BLaER1 treated with 17β-estradiol and CSF1 and Interleukin-3, amounts not matched to agents 10 nM and 100 nM (cell line): ENCODE measurements around the gene CLEC16A.

ENCODE experiments used
- H3K27ac ChIP-seq, 11 experiments: shearing (Covaris generic); formaldehyde crosslinking; 2 replicates each; pipeline ENCODE4 v1.8.1; 2022
- H3K27me3 ChIP-seq, 11 experiments: shearing (Covaris generic); formaldehyde crosslinking; 2 replicates each; pipeline ENCODE4 v1.8.1; 2022
- H3K36me3 ChIP-seq, 11 experiments: shearing (Covaris generic); formaldehyde crosslinking; 2 replicates each; pipeline ENCODE4 v1.8.1; 2022
- H3K4me1 ChIP-seq, 10 experiments: shearing (Covaris generic); formaldehyde crosslinking; 2 replicates each; pipeline ENCODE4 v1.8.1; 2022
- H3K4me2 ChIP-seq, 11 experiments: shearing (Covaris generic); formaldehyde crosslinking; 2 replicates each; pipeline ENCODE4 v1.8.1; 2022
- H3K4me3 ChIP-seq, 10 experiments: shearing (Covaris generic); formaldehyde crosslinking; 2 replicates each; pipeline ENCODE4 v1.8.1; 2022
- H3K9ac ChIP-seq, 11 experiments: shearing (Covaris generic); formaldehyde crosslinking; 2 replicates each; pipeline ENCODE4 v1.8.1; 2022
- H3K9me3 ChIP-seq, 11 experiments: shearing (Covaris generic); formaldehyde crosslinking; replicated peaks in 1 of 11; 2 replicates each; pipeline ENCODE4 v1.8.1; 2022
- H4K20me1 ChIP-seq, 11 experiments: shearing (Covaris generic); formaldehyde crosslinking; 2 replicates each; pipeline ENCODE4 v1.8.1; 2022
- Cebpa-rat ChIP-seq, 11 experiments: shearing (Covaris generic); IDR thresholded peaks; 2 replicates each; pipeline ENCODE4 v1.8.1; 2022

CLEC16A gene

GRCh38 chr16:11178424-11178823 lies 234.1 kb downstream of the CLEC16A start:
- Histone ChIP-seq H3K4me1 (peaks cover 37 to 75% (median 50%) of the 10 kb centered on the region in 10 experiments), H3K9ac (peak overlapping the region in 1 of 11 experiments; percentile 54; a peak in 1 of 22 replicates), H3K36me3 (peaks cover 0 to 40% (median 23%) of the 10 kb centered on the region in 11 experiments; a peak in 14 of 22 replicates), H3K9me3 (no peaks in the 10 kb centered on the region), H3K4me2 (peak overlapping the region in 8 of 11 experiments; percentile 17 to 83 (median 34); a peak in 9 of 22 replicates), H3K4me3 (no peak overlapping the region), H3K27me3 (no peaks in the 10 kb centered on the region), H4K20me1 (peaks cover 0 to 33% (median 0%) of the 10 kb centered on the region in 11 experiments; a peak in 7 of 22 replicates), H3K27ac (no peak overlapping the region)
- no peak for TF ChIP-seq Cebpa-rat (IDR thresholded peaks at IDR 0.05)

GRCh38 chr16:11179574-11179973 lies 235.2 kb downstream of the CLEC16A start:
- Histone ChIP-seq H4K20me1 (peaks cover 0 to 38% (median 0%) of the 10 kb centered on the region in 11 experiments; a peak in 7 of 22 replicates), H3K4me1 (peaks cover 46 to 83% (median 62%) of the 10 kb centered on the region in 10 experiments), H3K4me2 (peak overlapping the region in 3 of 11 experiments; percentile 82 to 84 (median 83); a peak in 7 of 22 replicates), H3K36me3 (peaks cover 0 to 30% (median 12%) of the 10 kb centered on the region in 11 experiments; a peak in 12 of 22 replicates), H3K27me3 (no peaks in the 10 kb centered on the region), H3K9me3 (no peaks in the 10 kb centered on the region), H3K27ac (peak overlapping the region in 1 of 11 experiments; percentile 46; a peak in 1 of 22 replicates), H3K4me3 (no peak overlapping the region), H3K9ac (0 out of 22 replicates have a peak overlapping the region, but pooled peaks of 1 of the 11 experiments have one; percentile 10)
- no peak for TF ChIP-seq Cebpa-rat (IDR thresholded peaks at IDR 0.05)

GRCh38 chr16:11180489-11180888 lies 236.1 kb downstream of the CLEC16A start:
- Histone ChIP-seq H3K4me3 (no peak overlapping the region; a peak in 1 of 20 replicates), H3K4me1 (peaks cover 39 to 74% (median 55%) of the 10 kb centered on the region in 10 experiments), H3K9me3 (no peaks in the 10 kb centered on the region), H3K4me2 (peak overlapping the region in 3 of 11 experiments; percentile 82 to 84 (median 83); a peak in 6 of 22 replicates), H3K27me3 (no peaks in the 10 kb centered on the region), H3K27ac (peak overlapping the region in 3 of 11 experiments; percentile 40 to 68 (median 59); a peak in 4 of 22 replicates), H3K9ac (0 out of 22 replicates have a peak overlapping the region, but pooled peaks of 1 of the 11 experiments have one; percentile 21), H3K36me3 (peaks cover 0 to 30% (median 9%) of the 10 kb centered on the region in 11 experiments; a peak in 12 of 22 replicates), H4K20me1 (peaks cover 0 to 38% (median 0%) of the 10 kb centered on the region in 11 experiments; a peak in 7 of 22 replicates)
- TF ChIP-seq Cebpa-rat (IDR thresholded peaks at IDR 0.05): no peak

GRCh38 chr16:11181242-11181898 lies 237.0 kb downstream of the CLEC16A start:
- Histone ChIP-seq H3K27me3 (no peaks in the 10 kb centered on the region), H3K4me2 (peak overlapping the region; percentile 73 to 89 (median 84)), H4K20me1 (peaks cover 0 to 38% (median 0%) of the 10 kb centered on the region in 11 experiments; a peak in 7 of 22 replicates), H3K9me3 (no peaks in the 10 kb centered on the region), H3K4me1 (peaks cover 38 to 74% (median 50%) of the 10 kb centered on the region in 10 experiments), H3K4me3 (no peak overlapping the region; a peak in 1 of 20 replicates), H3K36me3 (peaks cover 0 to 30% (median 9%) of the 10 kb centered on the region in 11 experiments; a peak in 12 of 22 replicates), H3K27ac (peak overlapping the region in 4 of 11 experiments; percentile 10 to 68 (median 50); a peak in 6 of 22 replicates), H3K9ac (peak overlapping the region in 1 of 11 experiments; percentile 21; a peak in 2 of 22 replicates)
- TF ChIP-seq Cebpa-rat (IDR thresholded peaks at IDR 0.05): no peak

- Histone ChIP-seq H3K27ac (peak overlapping the region in 7 of 11 experiments; percentile 10 to 68 (median 43); a peak in 8 of 22 replicates), H3K4me2 (peak overlapping the region; percentile 73 to 89 (median 84)), H3K36me3 (peaks cover 0 to 30% (median 9%) of the 10 kb centered on the region in 11 experiments; a peak in 12 of 22 replicates), H3K27me3 (no peaks in the 10 kb centered on the region), H3K9ac (peak overlapping the region in 3 of 11 experiments; percentile 19 to 29 (median 25); a peak in 3 of 22 replicates), H3K9me3 (no peaks in the 10 kb centered on the region), H3K4me3 (no peak overlapping the region), H3K4me1 (peaks cover 38 to 74% (median 50%) of the 10 kb centered on the region in 10 experiments), H4K20me1 (peaks cover 0 to 38% (median 0%) of the 10 kb centered on the region in 11 experiments; a peak in 7 of 22 replicates)
- no peak for TF ChIP-seq Cebpa-rat (IDR thresholded peaks at IDR 0.05)
These were observed 237.5 kb downstream of the CLEC16A start for GRCh38 chr16:11181899-11182279.

GRCh38 chr16:11182411-11182810 lies 238.0 kb downstream of the CLEC16A start:
- Histone ChIP-seq H3K27ac (peak overlapping the region in 9 of 11 experiments; percentile 6 to 68 (median 48); a peak in 12 of 22 replicates), H4K20me1 (peaks cover 0 to 38% (median 0%) of the 10 kb centered on the region in 11 experiments; a peak in 7 of 22 replicates), H3K36me3 (peaks cover 0 to 30% (median 9%) of the 10 kb centered on the region in 11 experiments; a peak in 12 of 22 replicates), H3K27me3 (no peaks in the 10 kb centered on the region), H3K9me3 (no peaks in the 10 kb centered on the region), H3K4me1 (peaks cover 38 to 70% (median 50%) of the 10 kb centered on the region in 10 experiments), H3K4me3 (no peak overlapping the region), H3K4me2 (peak overlapping the region; percentile 73 to 89 (median 84)), H3K9ac (peak overlapping the region in 6 of 11 experiments; percentile 16 to 57 (median 27); a peak in 7 of 22 replicates)
- no peak for TF ChIP-seq Cebpa-rat (IDR thresholded peaks at IDR 0.05)

GRCh38 chr16:11183035-11183812 lies 238.9 kb downstream of the CLEC16A start:
- peak overlapping the region in 9 of 11 experiments; percentile 6 to 68 (median 26); a peak in 15 of 22 replicates for H3K27ac ChIP-seq
- H3K4me2 ChIP-seq: peak overlapping the region; percentile 73 to 89 (median 84)
- H3K27me3 ChIP-seq: no peaks in the 10 kb centered on the region
- H3K4me3 ChIP-seq: no peak overlapping the region
- no peaks in the 10 kb centered on the region for H3K9me3 ChIP-seq
- peaks cover 38 to 62% (median 47%) of the 10 kb centered on the region in 10 experiments for H3K4me1 ChIP-seq
- TF ChIP-seq Cebpa-rat (IDR thresholded peaks at IDR 0.05): no peak
- peaks cover 0 to 28% (median 9%) of the 10 kb centered on the region in 11 experiments; a peak in 12 of 22 replicates for H3K36me3 ChIP-seq
- peak overlapping the region in 6 of 11 experiments; percentile 10 to 57 (median 20); a peak in 9 of 22 replicates for H3K9ac ChIP-seq
- peaks cover 0 to 36% (median 0%) of the 10 kb centered on the region in 11 experiments; a peak in 7 of 22 replicates for H4K20me1 ChIP-seq

- Histone ChIP-seq H3K9ac (no peak overlapping the region), H3K27me3 (no peaks in the 10 kb centered on the region; a peak in 1 of 22 replicates), H3K4me3 (no peak overlapping the region), H3K36me3 (peaks cover 0 to 21% (median 8%) of the 10 kb centered on the region in 11 experiments; a peak in 8 of 22 replicates), H3K27ac (no peak overlapping the region; a peak in 1 of 22 replicates), H3K4me1 (peaks cover 35 to 55% (median 45%) of the 10 kb centered on the region in 10 experiments), H4K20me1 (peaks cover 0 to 31% (median 0%) of the 10 kb centered on the region in 11 experiments; a peak in 7 of 22 replicates), H3K9me3 (no peaks in the 10 kb centered on the region), H3K4me2 (peak overlapping the region; percentile 73 to 89 (median 84); a peak in 19 of 22 replicates)
- no peak for TF ChIP-seq Cebpa-rat (IDR thresholded peaks at IDR 0.05)
These were observed 239.6 kb downstream of the CLEC16A start for GRCh38 chr16:11183951-11184350.
